ENCODE results near the gene PNMA6E.

Gene PNMA6E

DNA sequence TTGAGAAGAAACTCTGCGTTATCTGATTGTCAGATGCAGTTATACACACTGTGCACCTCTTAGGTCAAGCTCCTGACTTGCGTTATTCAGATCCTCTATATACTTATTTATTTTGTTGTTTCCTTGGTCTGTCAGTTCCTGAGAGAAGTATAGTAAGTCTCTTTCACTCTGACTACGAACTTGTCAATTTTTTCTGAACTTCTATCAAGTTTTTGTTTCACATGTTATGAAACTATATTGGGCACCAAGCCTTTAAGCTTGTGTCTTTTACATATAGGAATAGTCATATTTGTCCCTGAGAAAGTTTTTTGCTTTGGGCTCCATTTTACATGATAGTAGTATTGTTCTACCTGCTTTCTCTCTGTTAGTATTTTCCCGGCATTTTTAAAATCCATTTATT lies 35.5 kb downstream of the PNMA6E start:
- no peak overlapping the region for H3K4me2 ChIP-seq (ENCODE audit: insufficient read depth, low read length)
- no peaks in the 10 kb centered on the region for H3K27me3 ChIP-seq (ENCODE audit: insufficient read depth, low read length, poor library complexity)
- no peaks in the 10 kb centered on the region for H3K9me3 ChIP-seq (ENCODE audit: insufficient read depth, low read length, severe bottlenecking)
- H3K4me1 ChIP-seq (ENCODE audit: insufficient read depth, low read length): no peaks in the 10 kb centered on the region
- no peak overlapping the region for H3K9ac ChIP-seq (ENCODE audit: low read depth, low read length)
- ATAC-seq (ENCODE audit: insufficient read depth, low read depth) (no peak), DNase-seq (no peak)
- H3K4me3 ChIP-seq (ENCODE audit: low read depth in 1 of 2, low read length in 2 of 2): no peak overlapping the region
- H3K36me3 ChIP-seq (ENCODE audit: insufficient read depth, low read length): no peaks in the 10 kb centered on the region
- no peaks in the 10 kb centered on the region for H3K79me2 ChIP-seq (ENCODE audit: insufficient read depth, low read length)
- H3K27ac ChIP-seq (ENCODE audit: low read length): no peak overlapping the region
- H2AFZ ChIP-seq (ENCODE audit: low read depth, low read length): no peak overlapping the region
- TF ChIP-seq EZH2 (IDR thresholded peaks at IDR 0.05; ENCODE audit: borderline replicate concordance, low read depth, low read length, severe bottlenecking): no peak
- TF ChIP-seq, protein P1, sequence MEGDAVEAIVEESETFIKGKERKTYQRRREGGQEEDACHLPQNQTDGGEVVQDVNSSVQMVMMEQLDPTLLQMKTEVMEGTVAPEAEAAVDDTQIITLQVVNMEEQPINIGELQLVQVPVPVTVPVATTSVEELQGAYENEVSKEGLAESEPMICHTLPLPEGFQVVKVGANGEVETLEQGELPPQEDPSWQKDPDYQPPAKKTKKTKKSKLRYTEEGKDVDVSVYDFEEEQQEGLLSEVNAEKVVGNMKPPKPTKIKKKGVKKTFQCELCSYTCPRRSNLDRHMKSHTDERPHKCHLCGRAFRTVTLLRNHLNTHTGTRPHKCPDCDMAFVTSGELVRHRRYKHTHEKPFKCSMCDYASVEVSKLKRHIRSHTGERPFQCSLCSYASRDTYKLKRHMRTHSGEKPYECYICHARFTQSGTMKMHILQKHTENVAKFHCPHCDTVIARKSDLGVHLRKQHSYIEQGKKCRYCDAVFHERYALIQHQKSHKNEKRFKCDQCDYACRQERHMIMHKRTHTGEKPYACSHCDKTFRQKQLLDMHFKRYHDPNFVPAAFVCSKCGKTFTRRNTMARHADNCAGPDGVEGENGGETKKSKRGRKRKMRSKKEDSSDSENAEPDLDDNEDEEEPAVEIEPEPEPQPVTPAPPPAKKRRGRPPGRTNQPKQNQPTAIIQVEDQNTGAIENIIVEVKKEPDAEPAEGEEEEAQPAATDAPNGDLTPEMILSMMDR (IDR thresholded peaks at IDR 0.05; ENCODE audit: borderline replicate concordance, extremely low read depth, low read length, poor library complexity, severe bottlenecking): no peak
- no peaks in the 10 kb centered on the region for H4K20me1 ChIP-seq (ENCODE audit: insufficient read depth, low read length)

DNA sequence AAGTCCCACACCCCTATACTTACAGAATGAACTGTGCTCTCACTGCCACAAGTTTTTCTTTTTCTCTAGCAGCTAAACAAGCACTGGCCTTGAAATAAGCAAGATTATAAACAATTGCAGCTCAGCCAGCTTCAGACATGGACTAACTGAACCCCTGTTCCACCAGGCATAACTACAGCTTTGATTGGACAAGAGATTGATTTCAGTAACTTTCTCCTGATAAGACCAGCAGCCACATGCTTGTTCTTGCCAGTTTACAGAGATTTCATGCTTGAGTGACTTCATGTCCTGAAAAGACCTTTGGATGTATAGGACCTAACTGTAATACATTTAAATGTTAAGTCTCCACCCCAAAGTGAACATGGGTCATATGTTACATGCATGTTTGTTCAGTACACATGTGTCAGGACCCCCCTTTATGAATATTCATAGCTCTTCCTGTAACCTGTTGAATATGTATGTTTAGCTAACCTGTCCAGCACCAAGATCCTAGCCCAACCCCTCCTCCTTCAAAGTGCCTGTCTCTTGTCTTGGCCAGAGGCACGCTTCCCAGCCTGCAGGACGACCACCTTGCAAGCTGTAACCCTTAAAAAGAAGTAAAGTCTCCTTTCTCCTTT lies 39.3 kb downstream of the PNMA6E start:
- Histone ChIP-seq H3K4me1 (ENCODE audit: insufficient read depth, low read length) (no peaks in the 10 kb centered on the region), H3K79me2 (ENCODE audit: insufficient read depth, low read length) (no peaks in the 10 kb centered on the region), H3K4me3 (ENCODE audit: low read depth in 1 of 2, low read length in 2 of 2) (no peak overlapping the region), H3K36me3 (ENCODE audit: insufficient read depth, low read length) (no peaks in the 10 kb centered on the region), H4K20me1 (ENCODE audit: insufficient read depth, low read length) (no peaks in the 10 kb centered on the region), H3K27ac (ENCODE audit: low read length) (no peak overlapping the region), H3K27me3 (ENCODE audit: insufficient read depth, low read length, poor library complexity) (no peaks in the 10 kb centered on the region), H3K4me2 (ENCODE audit: insufficient read depth, low read length) (no peak overlapping the region), H2AFZ (ENCODE audit: low read depth, low read length) (no peak overlapping the region), H3K9ac (ENCODE audit: low read depth, low read length) (no peak overlapping the region), H3K9me3 (ENCODE audit: insufficient read depth, low read length, severe bottlenecking) (no peaks in the 10 kb centered on the region)
- TF ChIP-seq, protein P1 (IDR thresholded peaks at IDR 0.05; ENCODE audit: borderline replicate concordance, extremely low read depth, low read length, poor library complexity, severe bottlenecking): no peak
- no peak for TF ChIP-seq EZH2 (IDR thresholded peaks at IDR 0.05; ENCODE audit: borderline replicate concordance, low read depth, low read length, severe bottlenecking)
- DNase-seq (no peak), ATAC-seq (ENCODE audit: insufficient read depth, low read depth) (no peak)

DNA sequence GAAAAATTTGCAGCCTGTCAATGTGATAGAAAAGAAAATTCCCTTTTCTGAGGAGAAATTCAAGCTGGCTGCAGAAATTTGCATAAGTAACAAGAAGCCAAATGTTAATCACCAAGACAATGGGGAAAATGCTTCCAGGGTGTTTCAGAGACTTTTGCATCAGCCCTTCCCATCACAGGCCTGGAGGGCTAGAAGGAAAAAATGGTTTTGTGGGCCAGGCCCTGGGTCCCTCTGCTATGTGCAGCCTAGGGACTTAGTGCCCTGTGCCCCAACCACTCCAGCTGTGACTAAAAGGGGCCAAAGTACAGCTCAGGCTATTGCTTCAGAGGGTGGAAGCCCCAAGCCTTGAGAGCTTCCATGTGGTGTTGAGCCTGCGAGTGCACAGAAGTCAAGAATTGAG lies 43.3 kb downstream of the PNMA6E start:
- Histone ChIP-seq H3K9ac (ENCODE audit: low read depth, low read length) (no peak overlapping the region), H3K4me3 (ENCODE audit: low read depth in 1 of 2, low read length in 2 of 2) (no peak overlapping the region), H3K27ac (ENCODE audit: low read length) (no peak overlapping the region), H3K4me1 (ENCODE audit: insufficient read depth, low read length) (no peaks in the 10 kb centered on the region), H3K9me3 (ENCODE audit: insufficient read depth, low read length, severe bottlenecking) (no peaks in the 10 kb centered on the region), H3K79me2 (ENCODE audit: insufficient read depth, low read length) (no peaks in the 10 kb centered on the region), H2AFZ (ENCODE audit: low read depth, low read length) (no peak overlapping the region), H3K27me3 (ENCODE audit: insufficient read depth, low read length, poor library complexity) (no peaks in the 10 kb centered on the region), H3K4me2 (ENCODE audit: insufficient read depth, low read length) (no peak overlapping the region), H4K20me1 (ENCODE audit: insufficient read depth, low read length) (no peaks in the 10 kb centered on the region), H3K36me3 (ENCODE audit: insufficient read depth, low read length) (no peaks in the 10 kb centered on the region)
- TF ChIP-seq, protein P1 (IDR thresholded peaks at IDR 0.05; ENCODE audit: borderline replicate concordance, extremely low read depth, low read length, poor library complexity, severe bottlenecking): no peak
- no peak for TF ChIP-seq EZH2 (IDR thresholded peaks at IDR 0.05; ENCODE audit: borderline replicate concordance, low read depth, low read length, severe bottlenecking)
- ATAC-seq (ENCODE audit: insufficient read depth, low read depth): no peak
- DNase-seq: no peak
